B cell (primary cell): Measurements from ENCODE around the gene OR14A16. TPM values are rescaled to one million over a fixed set of nuclear protein-coding genes. Genes with fewer than 3 reads are reported as not detected.

Experiments used
- ATAC-seq: fragments of 200-7000 bp; cut with Tn5 transposase; one replicate; pipeline ENCODE4 v1.10.0; 2021; ENCODE audit warnings: low read depth, mild to moderate bottlenecking, moderate number of reproducible peaks, moderate library complexity
- CTCF ChIA-PET: fragments of 350-600 bp; sonication (Branson Sonifier 250); formaldehyde crosslinking; loops from one replicate; lab custom pipeline; 2021; ENCODE audit warnings: antibody characterized with exemption, inconsistent platforms; lab: Charles Lee
- POLR2A ChIA-PET: fragments of 350-600 bp; sonication (Branson Sonifier 250); formaldehyde crosslinking; loops from one replicate; lab custom pipeline; 2021; ENCODE audit warnings: antibody characterized with exemption; lab: Charles Lee
- DNase-seq: peaks from one replicate; pipeline ENCODE4 v3.0.0; 2013
- H2AFZ ChIP-seq: 2 replicates; pipeline ENCODE4 v1.6.1; 2012; ENCODE audit warnings: mild to moderate bottlenecking, low read depth, low read length; ENCODE audit not compliant: insufficient read depth, poor library complexity, severe bottlenecking
- H3K27ac ChIP-seq, 2 donors: 1 replicate in 1 of 2; 2 replicates in 1 of 2; pipeline ENCODE4 v1.5.1; 2012 to 2013; ENCODE audit warnings: low read length in 2 of 2, mild to moderate bottlenecking in 2 of 2, moderate library complexity in 1 of 2
- H3K27me3 ChIP-seq, 4 experiments: fragments of 200-600 bp in 1 of 4; sonication (generic) in 1 of 4; replicated peaks in 1 of 4; 1 replicate in 2 of 4; 2 replicates in 2 of 4; pipeline versions ENCODE4 v1.6.1 to v1.7.0; 2013 to 2016; ENCODE audit warnings: low read length in 3 of 4, mild to moderate bottlenecking in 2 of 4, mixed read lengths in 1 of 4, moderate library complexity in 1 of 4; ENCODE audit not compliant: insufficient read depth in 4 of 4, control insufficient read depth in 3 of 4; ENCODE audit errors: control extremely low read depth in 1 of 4
- H3K36me3 ChIP-seq, 2 experiments: replicated peaks in 1 of 2; 1 replicate in 1 of 2; 2 replicates in 1 of 2; pipeline versions ENCODE4 v1.6.1 to v1.7.1; 2013; ENCODE audit warnings: low read length in 1 of 2; ENCODE audit not compliant: insufficient read depth in 2 of 2, control insufficient read depth in 1 of 2; ENCODE audit errors: control extremely low read depth in 1 of 2, extremely low read depth in 1 of 2
- H3K4me1 ChIP-seq, 2 donors: fragments of 200-600 bp in 1 of 2; sonication (generic) in 1 of 2; 1 replicate in 1 of 2; 2 replicates in 1 of 2; pipeline versions ENCODE4 v1.5.1 to v1.6.1; 2013 to 2017; ENCODE audit warnings: low read length in 2 of 2; ENCODE audit not compliant: control insufficient read depth in 2 of 2, insufficient read depth in 2 of 2
- H3K4me2 ChIP-seq: replicated peaks from 2 replicates; pipeline ENCODE3; 2012; ENCODE audit warnings: mild to moderate bottlenecking, low read depth, low read length; ENCODE audit not compliant: poor library complexity, severe bottlenecking
- H3K4me3 ChIP-seq, 5 experiments: fragments of 200-600 bp in 1 of 5; sonication (generic) in 1 of 5; 1 replicate in 3 of 5; 2 replicates in 2 of 5; pipeline versions ENCODE4 v1.5.1 to v1.7.0; 2011 to 2016; ENCODE audit warnings: low read length in 4 of 5, mild to moderate bottlenecking in 4 of 5, low read depth in 2 of 5, control low read depth in 1 of 5, moderate library complexity in 1 of 5; ENCODE audit not compliant: insufficient read depth in 1 of 5; ENCODE audit errors: control extremely low read depth in 1 of 5, extremely low read depth in 1 of 5
- H3K79me2 ChIP-seq: fragments of 200-600 bp; sonication (generic); one replicate; pipeline ENCODE4 v1.6.0; 2016; ENCODE audit warnings: low read length; ENCODE audit not compliant: control insufficient read depth, insufficient read depth
- H3K9ac ChIP-seq: fragments of 200-600 bp; sonication (generic); 2 replicates; pipeline ENCODE4 v1.6.1; 2017; ENCODE audit warnings: mild to moderate bottlenecking, low read length, moderate library complexity
- H3K9me3 ChIP-seq, 3 donors: one replicate each; pipeline versions ENCODE4 v1.6.1 to v1.7.1; 2013; ENCODE audit warnings: low read length in 2 of 3; ENCODE audit not compliant: control insufficient read depth in 2 of 3, insufficient read depth in 1 of 3; ENCODE audit errors: control extremely low read depth in 1 of 3
- H4K20me1 ChIP-seq: 2 replicates; pipeline ENCODE4 v1.6.0; 2012; ENCODE audit warnings: mild to moderate bottlenecking, low read length; ENCODE audit not compliant: insufficient read depth, control insufficient read depth, poor library complexity, severe bottlenecking
- H3K27ac Mint-ChIP-seq: one replicate; pipeline ENCODE4 v1.8.0; 2021; ENCODE audit warnings: mixed read lengths
- H3K27me3 Mint-ChIP-seq: one replicate; pipeline ENCODE4 v1.8.0; 2021; ENCODE audit warnings: mixed read lengths
- H3K4me1 Mint-ChIP-seq: one replicate; pipeline ENCODE4 v1.8.0; 2021; ENCODE audit warnings: mixed read lengths
- H3K4me3 Mint-ChIP-seq: one replicate; pipeline ENCODE4 v1.8.0; 2021; ENCODE audit warnings: mixed read lengths
- H3K9me3 Mint-ChIP-seq: one replicate; pipeline ENCODE4 v1.8.0; 2022; ENCODE audit warnings: mixed read lengths; ENCODE audit not compliant: insufficient read depth
- EZH2 ChIP-seq: IDR thresholded peaks from 2 replicates; pipeline ENCODE4 v1.6.1; 2012; ENCODE audit warnings: borderline replicate concordance, low read depth, mild to moderate bottlenecking, moderate library complexity, low read length; ENCODE audit not compliant: insufficient read depth, poor library complexity, severe bottlenecking
- WGBS: methylation state at CpG from one replicate; pipeline ENCODE4 v1.1.5; 2013; ENCODE audit warnings: missing lambda C conversion rate; ENCODE audit not compliant: insufficient coverage; 5-methylcytosine and 5-hydroxymethylcytosine counted together
- intact Hi-C: fragments of 100-400 bp; cut with micrococcal nuclease; formaldehyde crosslinking; loops from one replicate; pipeline ENCODE4 v1.10.0; 2022
- polyA plus RNA-seq: library from polyadenylated mRNA; depleted of rRNA; stranded (reverse); fragments of >200 nt; gene quantifications from 2 replicates; pipeline ENCODE4 v1.2.3, GENCODE V29; 2012
- total RNA-seq, 2 donors: library from RNA; stranded (reverse); fragments of 120-200 nt in 1 of 2; gene quantifications; 1 replicate in 1 of 2; 2 replicates in 1 of 2; pipeline versions ENCODE4 v1.2.3 to v1.2.4, GENCODE V29; 2013 to 2022
- TF ChIP-seq, protein P1 (sequence below): fragments of 200-600 bp; IDR thresholded peaks from one replicate; pipeline ENCODE4 v1.8.0; 2022; ENCODE audit warnings: antibody characterized with exemption, mild to moderate bottlenecking

The OR14A16 gene
- total and polyA plus RNA-seq, 2 donors (not counting 1 experiment from before 2014, with no cell fraction given), result not detected

GRCh38 chr1:247848346-247848745 lies 24.4 kb upstream of the OR14A16 start:
- H4K20me1 ChIP-seq, result no peaks in the 10 kb centered on the region
- H3K9me3 ChIP-seq, result peaks cover 0 to 4% (median 0%) of the 10 kb centered on the region in 3 donors
- no peaks in the 10 kb centered on the region for H3K79me2 ChIP-seq
- no peak overlapping the region for H2AFZ ChIP-seq
- ATAC-seq, result no peak
- H3K27me3 ChIP-seq, result peaks cover 0 to 3% (median 0%) of the 10 kb centered on the region in 4 experiments
- POLR2A ChIA-PET, result no interaction called here
- 98% methylated on average over 5 of the region's 7 CpGs for WGBS
- no peak overlapping the region for H3K4me2 ChIP-seq
- H3K4me3 ChIP-seq, result no peak overlapping the region
- no peak overlapping the region for H3K9ac ChIP-seq
- Mint-ChIP-seq H3K27me3 (peaks cover 11% of the 10 kb centered on the region), H3K9me3 (no peaks in the 10 kb centered on the region), H3K27ac (no peak overlapping the region), H3K4me1 (no peaks in the 10 kb centered on the region), H3K4me3 (no peak overlapping the region)
- TF ChIP-seq, protein P1, sequence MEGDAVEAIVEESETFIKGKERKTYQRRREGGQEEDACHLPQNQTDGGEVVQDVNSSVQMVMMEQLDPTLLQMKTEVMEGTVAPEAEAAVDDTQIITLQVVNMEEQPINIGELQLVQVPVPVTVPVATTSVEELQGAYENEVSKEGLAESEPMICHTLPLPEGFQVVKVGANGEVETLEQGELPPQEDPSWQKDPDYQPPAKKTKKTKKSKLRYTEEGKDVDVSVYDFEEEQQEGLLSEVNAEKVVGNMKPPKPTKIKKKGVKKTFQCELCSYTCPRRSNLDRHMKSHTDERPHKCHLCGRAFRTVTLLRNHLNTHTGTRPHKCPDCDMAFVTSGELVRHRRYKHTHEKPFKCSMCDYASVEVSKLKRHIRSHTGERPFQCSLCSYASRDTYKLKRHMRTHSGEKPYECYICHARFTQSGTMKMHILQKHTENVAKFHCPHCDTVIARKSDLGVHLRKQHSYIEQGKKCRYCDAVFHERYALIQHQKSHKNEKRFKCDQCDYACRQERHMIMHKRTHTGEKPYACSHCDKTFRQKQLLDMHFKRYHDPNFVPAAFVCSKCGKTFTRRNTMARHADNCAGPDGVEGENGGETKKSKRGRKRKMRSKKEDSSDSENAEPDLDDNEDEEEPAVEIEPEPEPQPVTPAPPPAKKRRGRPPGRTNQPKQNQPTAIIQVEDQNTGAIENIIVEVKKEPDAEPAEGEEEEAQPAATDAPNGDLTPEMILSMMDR, result no peak
- TF ChIP-seq EZH2, result no peak
- intact Hi-C loops, result no loop called here
- H3K27ac ChIP-seq, result no peak overlapping the region
- CTCF ChIA-PET, result no interaction called here
- DNase-seq, result no peak
- no peaks in the 10 kb centered on the region for H3K4me1 ChIP-seq
- H3K36me3 ChIP-seq, result no peaks in the 10 kb centered on the region

GRCh38 chr1:247845693-247846017 lies 21.7 kb upstream of the OR14A16 start:
- H4K20me1 ChIP-seq, result no peaks in the 10 kb centered on the region
- no peak overlapping the region for H3K4me2 ChIP-seq
- no peaks in the 10 kb centered on the region for H3K79me2 ChIP-seq
- intact Hi-C loops, result no loop called here
- DNase-seq (no peak), ATAC-seq (no peak)
- Mint-ChIP-seq H3K4me1 (no peaks in the 10 kb centered on the region), H3K4me3 (no peak overlapping the region), H3K27ac (no peak overlapping the region), H3K9me3 (no peaks in the 10 kb centered on the region), H3K27me3 (peaks cover 3% of the 10 kb centered on the region)
- H3K36me3 ChIP-seq, result no peaks in the 10 kb centered on the region
- no peaks in the 10 kb centered on the region for H3K4me1 ChIP-seq
- H2AFZ ChIP-seq, result no peak overlapping the region
- TF ChIP-seq, protein P1, result no peak
- TF ChIP-seq EZH2, result no peak
- WGBS, result 88% methylated on average over 2 of the region's 5 CpGs
- H3K27me3 ChIP-seq, result no peaks in the 10 kb centered on the region
- no peak overlapping the region for H3K27ac ChIP-seq
- POLR2A ChIA-PET, result no interaction called here
- H3K9me3 ChIP-seq, result no peaks in the 10 kb centered on the region
- CTCF ChIA-PET, result no interaction called here
- no peak overlapping the region for H3K9ac ChIP-seq
- no peak overlapping the region for H3K4me3 ChIP-seq
